Fibroblast of pulmonary artery (primary cell): Measurements from ENCODE around the gene CCDC183.

Experiments used
- DNase-seq: peaks from one replicate; pipeline ENCODE4 v3.0.0-alpha.2; 2010; ENCODE audit warnings: low read depth
- H3K4me3 ChIP-seq: replicated peaks from 2 replicates; pipeline ENCODE4 v1.5.1; 2011; ENCODE audit warnings: low read depth, mild to moderate bottlenecking, control low read depth, low read length, moderate library complexity
- CTCF ChIP-seq: IDR thresholded peaks from 2 replicates; pipeline ENCODE4 v1.5.1; 2011; ENCODE audit warnings: mild to moderate bottlenecking, control low read depth, low read length, inconsistent platforms; ENCODE audit errors: missing control alignments

CCDC183 gene

GRCh38 chr9:136844761-136845464 is 48.8 kb downstream of the CCDC183 start:
- DNase-seq = no peak
- H3K4me3 ChIP-seq = no peak overlapping the region

GRCh38 chr9:136845465-136846260 is 49.5 kb downstream of the CCDC183 start:
- no peak overlapping the region for H3K4me3 ChIP-seq
- DNase-seq = no peak
- TF ChIP-seq CTCF = no peak

More at GRCh38 chr9:136844761-136845464, 48.8 kb downstream of the CCDC183 start:
- no peak for TF ChIP-seq CTCF

- TF ChIP-seq CTCF = no peak
- H3K4me3 ChIP-seq = no peak overlapping the region
- DNase-seq = no peak
These were observed 50.4 kb downstream of the CCDC183 start for GRCh38 chr9:136846376-136847087.

GRCh38 chr9:136847088-136847825 is 51.1 kb downstream of the CCDC183 start:
- TF ChIP-seq CTCF = no peak
- peak overlapping the region; percentile 86 for H3K4me3 ChIP-seq
- peak; percentile 63 for DNase-seq

- no peak for TF ChIP-seq CTCF
- DNase-seq = peak; percentile 83
- peak overlapping the region; percentile 86 for H3K4me3 ChIP-seq
These were observed 51.8 kb downstream of the CCDC183 start for GRCh38 chr9:136847826-136848392.

GRCh38 chr9:136848393-136849037 is 52.4 kb downstream of the CCDC183 start:
- peak overlapping the region; percentile 86 for H3K4me3 ChIP-seq
- no peak for TF ChIP-seq CTCF
- DNase-seq = no peak
